ENCODE results near the gene SNTG2.

SNTG2 gene

GRCh38 chr2:1366546-1367134, 416.0 kb downstream of the SNTG2 start:
- no peak for DNase-seq (ENCODE audit: low read depth)
- in situ Hi-C loops (cut with HindIII; ENCODE audit: low sequenced_read_pairs) = no loop called here
- H3K4me3 ChIP-seq (ENCODE audit: low read depth, low read length) = no peak overlapping the region
- TF ChIP-seq CTCF (IDR thresholded peaks at IDR 0.05; ENCODE audit: low read depth, low read length, missing control alignments) = no peak

- TF ChIP-seq CTCF (IDR thresholded peaks at IDR 0.05; ENCODE audit: low read depth, low read length, missing control alignments) = no peak
- in situ Hi-C loops (cut with HindIII; ENCODE audit: low sequenced_read_pairs) = no loop called here
- H3K4me3 ChIP-seq (ENCODE audit: low read depth, low read length) = no peak overlapping the region
- no peak for DNase-seq (ENCODE audit: low read depth)
These were observed 417.0 kb downstream of the SNTG2 start for GRCh38 chr2:1367601-1368000.

GRCh38 chr2:1369905-1370304, 419.3 kb downstream of the SNTG2 start:
- TF ChIP-seq CTCF (IDR thresholded peaks at IDR 0.05; ENCODE audit: low read depth, low read length, missing control alignments) = no peak

GRCh38 chr2:1370461-1370860, 419.8 kb downstream of the SNTG2 start:
- no peak overlapping the region for H3K4me3 ChIP-seq (ENCODE audit: low read depth, low read length)
- no peak for DNase-seq (ENCODE audit: low read depth)
- no peak for TF ChIP-seq CTCF (IDR thresholded peaks at IDR 0.05; ENCODE audit: low read depth, low read length, missing control alignments)
- in situ Hi-C loops (cut with HindIII; ENCODE audit: low sequenced_read_pairs) = no loop called here

More at GRCh38 chr2:1369905-1370304, 419.3 kb downstream of the SNTG2 start:
- no peak overlapping the region for H3K4me3 ChIP-seq (ENCODE audit: low read depth, low read length)
- in situ Hi-C loops (cut with HindIII; ENCODE audit: low sequenced_read_pairs) = no loop called here
- no peak for DNase-seq (ENCODE audit: low read depth)

GRCh38 chr2:1371082-1371481, 420.4 kb downstream of the SNTG2 start:
- H3K4me3 ChIP-seq (ENCODE audit: low read depth, low read length) = no peak overlapping the region
- no peak for TF ChIP-seq CTCF (IDR thresholded peaks at IDR 0.05; ENCODE audit: low read depth, low read length, missing control alignments)
- DNase-seq (ENCODE audit: low read depth) = no peak
- in situ Hi-C loops (cut with HindIII; ENCODE audit: low sequenced_read_pairs) = no loop called here

GRCh38 chr2:1373830-1374229, 423.2 kb downstream of the SNTG2 start:
- H3K4me3 ChIP-seq (ENCODE audit: low read depth, low read length) = no peak overlapping the region
- no peak for TF ChIP-seq CTCF (IDR thresholded peaks at IDR 0.05; ENCODE audit: low read depth, low read length, missing control alignments)
- no peak for DNase-seq (ENCODE audit: low read depth)
- in situ Hi-C loops (cut with HindIII; ENCODE audit: low sequenced_read_pairs) = no loop called here

All from astrocyte of the cerebellum (primary cell).